Cardiac muscle cell (in vitro differentiated cells and primary cell): ENCODE results near the gene COX4I2. TPM values are rescaled to one million over a fixed set of nuclear protein-coding genes. Genes with fewer than 3 reads are reported as not detected.
"Not testable (repeated sequence)": the region's sequence is repeated elsewhere in the genome, so short reads cannot be mapped to it uniquely, and the experiment has no call there.

Source experiments
- DNase-seq, 2 donors: peaks; one replicate each; pipeline versions ENCODE4 v3.0.0 to v3.0.0-alpha.2; 2010 to 2017; ENCODE audit warnings: low read depth in 1 of 2, low spot score in 1 of 2
- H3K27ac ChIP-seq: fragments of 200-600 bp; sonication (generic); 2 replicates; pipeline ENCODE4 v1.5.1; 2016
- H3K27me3 ChIP-seq: fragments of 200-600 bp; sonication (generic); 2 replicates; pipeline ENCODE4 v1.6.0; 2016; ENCODE audit warnings: control low read depth
- H3K36me3 ChIP-seq: fragments of 200-600 bp; sonication (generic); 2 replicates; pipeline ENCODE4 v1.5.1; 2016; ENCODE audit warnings: control low read depth
- H3K4me1 ChIP-seq: fragments of 200-600 bp; sonication (generic); 2 replicates; pipeline ENCODE4 v1.8.1; 2017; ENCODE audit warnings: low read depth, mild to moderate bottlenecking, mixed run types
- H3K4me3 ChIP-seq: fragments of 200-600 bp; sonication (generic); 2 replicates; pipeline ENCODE4 v1.5.1; 2016; ENCODE audit warnings: mild to moderate bottlenecking
- H3K9me3 ChIP-seq: fragments of 200-600 bp; sonication (generic); 2 replicates; pipeline ENCODE4 v1.5.1; 2017; ENCODE audit warnings: low read depth, mild to moderate bottlenecking, control low read depth
- CTCF ChIP-seq: IDR thresholded peaks from 2 replicates; pipeline ENCODE4 v1.5.1; 2012; ENCODE audit warnings: low read depth, mild to moderate bottlenecking, low read length
- polyA plus RNA-seq: library from polyadenylated mRNA; unstranded; fragments of >200 nt; fragmentation: Nextera tagmentation; extraction: Ambion mirVana; gene quantifications from 2 replicates; pipeline ENCODE4 v1.2.1, GENCODE V29; 2016
- total RNA-seq: library from RNA; depleted of rRNA; stranded (reverse); fragments of >200 nt; gene quantifications from 2 replicates; pipeline ENCODE4 v1.2.3, GENCODE V29; 2016

COX4I2 gene
- total and polyA plus RNA-seq, 2 experiments from 2014 or later = 0.81 TPM; not detected in 1

GRCh38 chr20:31615416-31615815 lies 22.3 kb upstream of the COX4I2 start:
- H3K4me3 ChIP-seq = no peak overlapping the region
- DNase-seq = no peak

GRCh38 chr20:31617432-31618104 lies 20.1 kb upstream of the COX4I2 start:
- no peak for DNase-seq
- no peaks in the 10 kb centered on the region for H3K4me1 ChIP-seq
- H3K36me3 ChIP-seq = no peaks in the 10 kb centered on the region
- H3K9me3 ChIP-seq = no peaks in the 10 kb centered on the region
- H3K27ac ChIP-seq = no peak overlapping the region
- TF ChIP-seq CTCF = no peak
- H3K27me3 ChIP-seq = no peaks in the 10 kb centered on the region
- H3K4me3 ChIP-seq = no peak overlapping the region

More at GRCh38 chr20:31615416-31615815, 22.3 kb upstream of the COX4I2 start:
- Histone ChIP-seq H3K27ac (no peak overlapping the region), H3K36me3 (no peaks in the 10 kb centered on the region), H3K4me1 (peaks cover 4% of the 10 kb centered on the region), H3K27me3 (no peaks in the 10 kb centered on the region), H3K9me3 (no peaks in the 10 kb centered on the region)
- no peak for TF ChIP-seq CTCF

GRCh38 chr20:31620246-31620645 lies 17.5 kb upstream of the COX4I2 start:
- no peak for TF ChIP-seq CTCF
- no peaks in the 10 kb centered on the region for H3K4me1 ChIP-seq
- H3K27ac ChIP-seq = no peak overlapping the region
- no peak overlapping the region for H3K4me3 ChIP-seq
- no peaks in the 10 kb centered on the region for H3K36me3 ChIP-seq
- no peaks in the 10 kb centered on the region for H3K27me3 ChIP-seq
- H3K9me3 ChIP-seq = no peaks in the 10 kb centered on the region
- DNase-seq = no peak

- H3K36me3 ChIP-seq, H3K4me3 ChIP-seq, H3K9me3 ChIP-seq, H3K27me3 ChIP-seq, H3K4me1 ChIP-seq, DNase-seq, H3K27ac ChIP-seq: not testable (repeated sequence)
Observed at GRCh38 chr20:31623123-31623505, 14.6 kb upstream of the COX4I2 start.

- not testable (repeated sequence) for H3K4me3 ChIP-seq, H3K27me3 ChIP-seq, H3K4me1 ChIP-seq, H3K36me3 ChIP-seq, DNase-seq, H3K27ac ChIP-seq, H3K9me3 ChIP-seq
Observed at GRCh38 chr20:31626534-31626933, 11.2 kb upstream of the COX4I2 start.

- not testable (repeated sequence) for DNase-seq, H3K4me1 ChIP-seq, H3K9me3 ChIP-seq, H3K27ac ChIP-seq, H3K36me3 ChIP-seq, H3K27me3 ChIP-seq, H3K4me3 ChIP-seq
Observed at GRCh38 chr20:31628057-31628456, 9.7 kb upstream of the COX4I2 start.

- no peaks in the 10 kb centered on the region for H3K4me1 ChIP-seq
- no peaks in the 10 kb centered on the region for H3K9me3 ChIP-seq
- TF ChIP-seq CTCF = no peak
- peak in 1 of 2 donors; percentile 24 for DNase-seq
- no peak overlapping the region for H3K4me3 ChIP-seq
- no peaks in the 10 kb centered on the region for H3K36me3 ChIP-seq
- no peak overlapping the region for H3K27ac ChIP-seq
- H3K27me3 ChIP-seq = no peaks in the 10 kb centered on the region
Observed at GRCh38 chr20:31630187-31630790, 7.4 kb upstream of the COX4I2 start.
